Liver (tissue), 9 donors: ENCODE results near the gene UXS1. TPM values are rescaled to one million over a fixed set of nuclear protein-coding genes. Genes with fewer than 3 reads are reported as not detected.

ENCODE experiments used
- DNase-seq: peaks from one replicate; pipeline ENCODE4 v3.0.0-alpha.2; 2017; ENCODE audit warnings: low spot score
- H3K27ac ChIP-seq, 2 donors: one replicate each; pipeline ENCODE4 v1.7.0; 2013; ENCODE audit warnings: inconsistent platforms in 2 of 2, low read length in 2 of 2, control low read depth in 1 of 2, low read depth in 1 of 2, mild to moderate bottlenecking in 1 of 2
- H3K27me3 ChIP-seq, 4 donors: one replicate each; pipeline versions ENCODE4 v1.6.1 to v1.7.0; 2013; ENCODE audit warnings: low read length in 3 of 4, inconsistent platforms in 1 of 4, mild to moderate bottlenecking in 1 of 4, moderate library complexity in 1 of 4; ENCODE audit not compliant: control insufficient read depth in 4 of 4, insufficient read depth in 4 of 4
- H3K36me3 ChIP-seq, 4 donors: one replicate each; pipeline versions ENCODE4 v1.6.1 to v1.7.0; 2013; ENCODE audit warnings: low read length in 3 of 4, mild to moderate bottlenecking in 3 of 4, low read depth in 1 of 4, moderate library complexity in 1 of 4; ENCODE audit not compliant: control insufficient read depth in 4 of 4, insufficient read depth in 3 of 4
- H3K4me1 ChIP-seq, 4 donors: one replicate each; pipeline versions ENCODE4 v1.6.1 to v1.7.0; 2013; ENCODE audit warnings: low read length in 3 of 4, mild to moderate bottlenecking in 3 of 4, moderate library complexity in 1 of 4; ENCODE audit not compliant: control insufficient read depth in 4 of 4, insufficient read depth in 4 of 4
- H3K4me3 ChIP-seq, 3 donors: one replicate each; pipeline versions ENCODE4 v1.6.1 to v1.7.0; 2013; ENCODE audit warnings: low read length in 3 of 3, control low read depth in 1 of 3, low read depth in 1 of 3, mild to moderate bottlenecking in 1 of 3
- H3K9ac ChIP-seq, 2 donors: one replicate each; pipeline ENCODE4 v1.7.0; 2013; ENCODE audit warnings: low read length in 2 of 2, mild to moderate bottlenecking in 2 of 2, moderate library complexity in 2 of 2, control low read depth in 1 of 2, low read depth in 1 of 2
- H3K9me3 ChIP-seq, 4 donors: one replicate each; pipeline versions ENCODE4 v1.6.1 to v1.7.0; 2013; ENCODE audit warnings: low read length in 3 of 4; ENCODE audit not compliant: control insufficient read depth in 4 of 4
- CTCF ChIP-seq: fragments of 150-350 bp; IDR thresholded peaks from 2 replicates; pipeline ENCODE4 v1.5.1; 2017; ENCODE audit warnings: improper control_type of control experiment, low read depth, low read length; ENCODE audit not compliant: missing input control
- FOXA2 ChIP-seq: IDR thresholded peaks from 2 replicates; pipeline ENCODE4 v1.6.1; 2016; ENCODE audit warnings: antibody characterized with exemption
- HNF4G ChIP-seq: IDR thresholded peaks from 2 replicates; pipeline ENCODE4 v1.6.1; 2016; ENCODE audit warnings: antibody characterized with exemption
- JUND ChIP-seq, 2 donors: IDR thresholded peaks; 2 replicates each; pipeline ENCODE4 v1.6.1; 2016; ENCODE audit warnings: antibody characterized with exemption in 2 of 2
- MAX ChIP-seq: IDR thresholded peaks from 2 replicates; pipeline ENCODE4 v1.6.1; 2016; ENCODE audit warnings: antibody characterized with exemption
- RAD21 ChIP-seq, 2 donors: IDR thresholded peaks; 2 replicates each; pipeline ENCODE4 v1.6.1; 2016; ENCODE audit warnings: antibody characterized with exemption in 2 of 2, mild to moderate bottlenecking in 2 of 2
- REST ChIP-seq: IDR thresholded peaks from 2 replicates; pipeline ENCODE4 v1.6.1; 2016; ENCODE audit warnings: antibody characterized with exemption, mild to moderate bottlenecking
- RXRA ChIP-seq, 2 donors: IDR thresholded peaks; 2 replicates each; pipeline ENCODE4 v1.6.1; 2017 to 2018; ENCODE audit warnings: antibody characterized with exemption in 2 of 2, mild to moderate bottlenecking in 1 of 2
- SP1 ChIP-seq: IDR thresholded peaks from 2 replicates; pipeline ENCODE4 v1.6.1; 2018; ENCODE audit warnings: antibody characterized with exemption, mild to moderate bottlenecking
- YY1 ChIP-seq: IDR thresholded peaks from 2 replicates; pipeline ENCODE4 v1.6.1; 2016; ENCODE audit warnings: antibody characterized with exemption, mild to moderate bottlenecking
- ZBTB33 ChIP-seq: IDR thresholded peaks from 2 replicates; pipeline ENCODE4 v1.6.1; 2016; ENCODE audit warnings: antibody characterized with exemption
- WGBS: extraction: QIAGEN DNeasy Blood & Tissue Kit; methylation state at CpG from one replicate; pipeline ENCODE4 v1.1.7; 2013; 5-methylcytosine and 5-hydroxymethylcytosine counted together
- polyA plus RNA-seq, 2 donors: library from polyadenylated mRNA; stranded (reverse) in 1 of 2; unstranded in 1 of 2; fragments of 200-250 nt in 1 of 2; fragments of >200 nt in 1 of 2; fragmentation: Nextera tagmentation in 1 of 2; extraction: Ambion mirVana in 1 of 2; gene quantifications; one replicate each; pipeline versions ENCODE4 v1.2.1 to v1.2.3, GENCODE V29; 2013 to 2015
- total RNA-seq, 2 donors: library from RNA; depleted of rRNA; stranded (reverse); fragments of >200 nt; gene quantifications; one replicate each; pipeline ENCODE4 v1.2.3, GENCODE V29; 2014
- donor health status: healthy.
- donor health status: healthy.
- donor health status: healthy.
- donor health status: healthy.
- donor health status: healthy.

UXS1 gene
- total and polyA plus RNA-seq, 4 donors, result 8.8 to 19.9 (median 10.0) TPM

- peaks cover 0 to 12% (median 2%) of the 10 kb centered on the region in 4 donors for H3K36me3 ChIP-seq
- 81% methylated on average over 6 of the region's 6 CpGs for WGBS
- no peak for TF ChIP-seq HNF4G
- TF ChIP-seq YY1, result no peak
- no peak for TF ChIP-seq FOXA2
- TF ChIP-seq JUND (IDR thresholded peaks at IDR 0.05), result no peak
- TF ChIP-seq RAD21 (IDR thresholded peaks at IDR 0.05), result no peak
- TF ChIP-seq REST, result no peak
- no peak for TF ChIP-seq ZBTB33
Observed at GRCh38 chr2:106160786-106161261, 33.3 kb downstream of the UXS1 start.

GRCh38 chr2:106159866-106160785 lies 34.0 kb downstream of the UXS1 start:
- Histone ChIP-seq H3K4me3 (no peak overlapping the region), H3K27ac (no peak overlapping the region), H3K4me1 (no peaks in the 10 kb centered on the region), H3K9me3 (no peaks in the 10 kb centered on the region), H3K9ac (no peak overlapping the region), H3K27me3 (no peaks in the 10 kb centered on the region), H3K36me3 (peaks cover 0 to 12% (median 4%) of the 10 kb centered on the region in 4 donors)
- 82% methylated on average over 31 of the region's 31 CpGs for WGBS
- DNase-seq, result no peak
- TF ChIP-seq YY1 (no peak), MAX (no peak), RXRA (IDR thresholded peaks at IDR 0.05) (no peak), HNF4G (no peak), REST (no peak), CTCF (no peak), SP1 (no peak)

More at GRCh38 chr2:106160786-106161261, 33.3 kb downstream of the UXS1 start:
- Histone ChIP-seq H3K4me1 (no peaks in the 10 kb centered on the region), H3K9me3 (no peaks in the 10 kb centered on the region), H3K27ac (no peak overlapping the region), H3K27me3 (no peaks in the 10 kb centered on the region), H3K4me3 (no peak overlapping the region), H3K9ac (peak overlapping the region in 1 of 2 donors; percentile 12)
- no peak for DNase-seq
